HG02571 (cell line): ENCODE data around the gene VEGFA.

ENCODE experiments used
- ATAC-seq: cut with Tn5 transposase; IDR thresholded peaks from one replicate; pipeline ENCODE4 v1.9.1; 2021; ENCODE audit warnings: mild to moderate bottlenecking, moderate library complexity; ENCODE audit not compliant: unreplicated experiment

The VEGFA gene

GRCh38 chr6:43771858-43772680 lies 2.1 kb downstream of the VEGFA start:
- no peak for ATAC-seq

GRCh38 chr6:43772681-43773049 lies 2.7 kb downstream of the VEGFA start:
- no peak for ATAC-seq

DNA sequence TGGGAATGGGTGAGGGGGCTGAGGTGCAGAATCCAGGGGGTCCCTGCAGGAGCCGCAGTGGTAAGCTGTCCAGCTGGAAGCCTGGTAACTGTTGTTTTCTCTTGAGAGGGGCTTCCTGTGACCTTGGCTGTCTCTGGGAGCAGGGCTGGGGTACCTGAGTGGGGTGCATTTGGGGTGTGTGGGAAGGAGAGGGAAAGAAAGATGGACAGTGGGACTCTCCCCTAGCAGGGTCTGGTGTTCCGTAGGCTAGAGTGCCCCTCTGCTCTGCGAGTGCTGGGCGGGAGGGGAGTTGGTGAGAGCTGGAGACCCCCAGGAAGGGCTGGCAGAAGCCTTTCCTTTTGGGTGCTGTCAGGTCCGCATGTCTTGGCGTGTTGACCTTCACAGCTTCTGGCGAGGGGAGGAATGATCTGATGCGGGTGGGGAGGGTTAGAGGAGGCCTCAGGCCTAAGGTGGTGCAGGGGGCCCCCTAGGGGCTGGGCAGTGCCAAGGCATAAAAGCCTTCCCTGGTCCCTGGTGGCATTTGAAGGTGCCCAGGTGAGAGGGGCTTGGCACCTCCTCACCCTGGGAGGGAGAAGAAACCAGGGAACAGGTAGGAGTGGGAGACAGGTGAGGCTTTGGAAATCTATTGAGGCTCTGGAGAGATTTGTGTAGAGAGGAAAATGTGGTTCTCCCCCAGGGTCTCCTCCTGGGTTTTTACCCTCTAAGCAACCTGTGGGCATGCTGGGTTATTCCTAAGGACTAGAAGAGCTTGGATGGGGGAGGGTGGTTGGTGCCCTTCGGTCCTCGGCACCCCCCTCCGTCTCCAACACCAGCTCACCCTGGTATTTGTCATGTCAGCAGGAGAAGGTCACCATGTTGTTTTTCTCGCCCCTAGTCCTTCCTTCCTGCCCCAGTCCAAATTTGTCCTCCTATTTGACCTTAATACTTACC lies 3.3 kb downstream of the VEGFA start:
- no peak for ATAC-seq

- ATAC-seq = no peak
Observed at GRCh38 chr6:43773980-43774775, 4.2 kb downstream of the VEGFA start.

DNA sequence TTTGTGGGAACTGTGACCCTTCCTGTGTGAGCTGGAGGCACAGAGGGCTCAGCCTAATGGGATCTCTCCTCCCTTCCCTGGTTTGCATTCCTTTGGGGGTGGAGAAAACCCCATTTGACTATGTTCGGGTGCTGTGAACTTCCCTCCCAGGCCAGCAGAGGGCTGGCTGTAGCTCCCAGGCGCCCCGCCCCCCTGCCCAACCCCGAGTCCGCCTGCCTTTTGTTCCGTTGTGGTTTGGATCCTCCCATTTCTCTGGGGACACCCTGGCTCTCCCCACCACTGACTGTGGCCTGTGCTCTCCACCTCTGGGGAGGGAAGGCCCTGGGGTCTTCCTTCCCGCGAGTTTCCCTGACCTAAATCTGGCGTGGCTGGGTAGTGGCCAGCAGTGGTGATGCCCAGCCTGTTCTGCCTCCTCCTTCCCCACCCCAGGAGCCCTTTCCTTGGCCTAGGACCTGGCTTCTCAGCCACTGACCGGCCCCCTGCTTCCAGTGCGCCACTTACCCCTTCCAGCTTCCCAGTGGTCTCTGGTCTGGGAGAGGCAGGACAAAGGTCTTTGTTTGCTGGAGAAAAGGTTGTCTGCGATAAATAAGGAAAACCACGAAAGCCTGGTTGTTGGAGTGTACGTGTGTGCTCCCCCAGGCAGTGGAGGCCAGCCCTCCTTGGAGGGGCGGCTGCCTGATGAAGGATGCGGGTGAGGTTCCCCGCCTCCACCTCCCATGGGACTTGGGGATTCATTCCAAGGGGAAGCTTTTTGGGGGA lies 4.9 kb downstream of the VEGFA start:
- no peak for ATAC-seq

GRCh38 chr6:43775535-43775885 lies 5.5 kb downstream of the VEGFA start:
- no peak for ATAC-seq

- ATAC-seq = no peak
Observed at GRCh38 chr6:43776115-43776798, 6.2 kb downstream of the VEGFA start.

- ATAC-seq = no peak
Observed at GRCh38 chr6:43776799-43777776, 7.1 kb downstream of the VEGFA start.

- no peak for ATAC-seq
Observed at GRCh38 chr6:43778131-43778855, 8.3 kb downstream of the VEGFA start.

DNA sequence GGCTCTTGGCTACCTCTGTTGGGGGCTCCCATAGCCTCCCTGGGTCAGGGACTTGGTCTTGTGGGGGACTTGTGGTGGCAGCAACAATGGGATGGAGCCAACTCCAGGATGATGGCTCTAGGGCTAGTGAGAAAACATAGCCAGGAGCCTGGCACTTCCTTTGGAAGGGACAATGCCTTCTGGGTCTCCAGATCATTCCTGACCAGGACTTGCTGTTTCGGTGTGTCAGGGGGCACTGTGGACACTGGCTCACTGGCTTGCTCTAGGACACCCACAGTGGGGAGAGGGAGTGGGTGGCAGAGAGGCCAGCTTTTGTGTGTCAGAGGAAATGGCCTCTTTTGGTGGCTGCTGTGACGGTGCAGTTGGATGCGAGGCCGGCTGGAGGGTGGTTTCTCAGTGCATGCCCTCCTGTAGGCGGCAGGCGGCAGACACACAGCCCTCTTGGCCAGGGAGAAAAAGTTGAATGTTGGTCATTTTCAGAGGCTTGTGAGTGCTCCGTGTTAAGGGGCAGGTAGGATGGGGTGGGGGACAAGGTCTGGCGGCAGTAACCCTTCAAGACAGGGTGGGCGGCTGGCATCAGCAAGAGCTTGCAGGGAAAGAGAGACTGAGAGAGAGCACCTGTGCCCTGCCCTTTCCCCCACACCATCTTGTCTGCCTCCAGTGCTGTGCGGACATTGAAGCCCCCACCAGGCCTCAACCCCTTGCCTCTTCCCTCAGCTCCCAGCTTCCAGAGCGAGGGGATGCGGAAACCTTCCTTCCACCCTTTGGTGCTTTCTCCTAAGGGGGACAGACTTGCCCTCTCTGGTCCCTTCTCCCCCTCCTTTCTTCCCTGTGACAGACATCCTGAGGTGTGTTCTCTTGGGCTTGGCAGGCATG lies 9.2 kb downstream of the VEGFA start:
- no peak for ATAC-seq

DNA sequence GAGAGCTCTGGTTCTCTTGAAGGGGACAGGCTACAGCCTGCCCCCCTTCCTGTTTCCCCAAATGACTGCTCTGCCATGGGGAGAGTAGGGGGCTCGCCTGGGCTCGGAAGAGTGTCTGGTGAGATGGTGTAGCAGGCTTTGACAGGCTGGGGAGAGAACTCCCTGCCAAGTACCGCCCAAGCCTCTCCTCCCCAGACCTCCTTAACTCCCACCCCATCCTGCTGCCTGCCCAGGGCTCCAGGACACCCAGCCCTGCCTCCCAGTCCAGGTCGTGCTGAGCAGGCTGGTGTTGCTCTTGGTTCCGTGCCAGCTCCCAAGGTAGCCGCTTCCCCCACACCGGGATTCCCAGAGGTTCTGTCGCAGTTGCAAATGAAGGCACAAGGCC lies 9.8 kb downstream of the VEGFA start:
- ATAC-seq = no peak

DNA sequence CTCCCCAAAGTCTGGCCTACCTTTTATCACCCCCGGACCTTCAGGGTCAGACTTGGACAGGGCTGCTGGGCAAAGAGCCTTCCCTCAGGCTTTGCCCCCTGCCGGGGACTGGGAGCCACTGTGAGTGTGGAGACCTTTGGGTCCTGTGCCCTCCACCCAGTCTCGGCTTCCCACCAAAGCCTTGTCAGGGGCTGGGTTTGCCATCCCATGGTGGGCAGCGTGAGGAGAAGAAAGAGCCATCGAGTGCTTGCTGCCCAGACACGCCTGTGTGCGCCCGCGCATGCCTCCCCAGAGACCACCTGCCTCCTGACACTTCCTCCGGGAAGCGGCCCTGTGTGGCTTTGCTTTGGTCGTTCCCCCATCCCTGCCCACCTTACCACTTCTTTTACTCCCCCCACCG lies 10.3 kb downstream of the VEGFA start:
- no peak for ATAC-seq

GRCh38 chr6:43780941-43781928 lies 11.2 kb downstream of the VEGFA start:
- no peak for ATAC-seq

DNA sequence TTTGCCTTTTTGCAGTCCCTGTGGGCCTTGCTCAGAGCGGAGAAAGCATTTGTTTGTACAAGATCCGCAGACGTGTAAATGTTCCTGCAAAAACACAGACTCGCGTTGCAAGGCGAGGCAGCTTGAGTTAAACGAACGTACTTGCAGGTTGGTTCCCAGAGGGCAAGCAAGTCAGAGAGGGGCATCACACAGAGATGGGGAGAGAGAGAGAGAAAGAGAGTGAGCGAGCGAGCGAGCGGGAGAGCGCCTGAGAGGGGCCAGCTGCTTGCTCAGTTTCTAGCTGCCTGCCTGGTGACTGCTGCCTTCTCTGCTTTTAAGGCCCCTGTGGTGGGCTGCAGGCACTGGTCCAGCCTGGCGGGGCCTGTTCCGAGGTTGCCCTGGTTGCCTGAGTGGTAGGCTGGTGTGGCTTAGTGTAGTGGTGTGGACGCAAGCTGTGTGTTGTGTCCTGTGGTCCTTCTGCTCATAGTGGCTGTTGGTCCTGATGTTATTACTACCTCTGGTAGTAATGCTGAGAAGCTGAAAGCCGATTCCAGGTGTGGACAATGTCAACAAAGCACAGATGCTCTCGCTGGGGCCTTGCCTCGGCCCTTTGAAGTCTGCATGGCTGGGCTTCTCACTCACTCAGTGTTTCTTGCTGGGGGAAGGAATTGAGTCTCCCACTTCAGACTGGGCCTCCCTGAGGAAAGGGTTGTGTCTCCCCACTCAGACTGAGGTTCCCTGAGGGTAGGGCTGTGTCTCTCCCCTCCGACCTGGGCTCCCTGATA lies 12.1 kb downstream of the VEGFA start:
- no peak for ATAC-seq

DNA sequence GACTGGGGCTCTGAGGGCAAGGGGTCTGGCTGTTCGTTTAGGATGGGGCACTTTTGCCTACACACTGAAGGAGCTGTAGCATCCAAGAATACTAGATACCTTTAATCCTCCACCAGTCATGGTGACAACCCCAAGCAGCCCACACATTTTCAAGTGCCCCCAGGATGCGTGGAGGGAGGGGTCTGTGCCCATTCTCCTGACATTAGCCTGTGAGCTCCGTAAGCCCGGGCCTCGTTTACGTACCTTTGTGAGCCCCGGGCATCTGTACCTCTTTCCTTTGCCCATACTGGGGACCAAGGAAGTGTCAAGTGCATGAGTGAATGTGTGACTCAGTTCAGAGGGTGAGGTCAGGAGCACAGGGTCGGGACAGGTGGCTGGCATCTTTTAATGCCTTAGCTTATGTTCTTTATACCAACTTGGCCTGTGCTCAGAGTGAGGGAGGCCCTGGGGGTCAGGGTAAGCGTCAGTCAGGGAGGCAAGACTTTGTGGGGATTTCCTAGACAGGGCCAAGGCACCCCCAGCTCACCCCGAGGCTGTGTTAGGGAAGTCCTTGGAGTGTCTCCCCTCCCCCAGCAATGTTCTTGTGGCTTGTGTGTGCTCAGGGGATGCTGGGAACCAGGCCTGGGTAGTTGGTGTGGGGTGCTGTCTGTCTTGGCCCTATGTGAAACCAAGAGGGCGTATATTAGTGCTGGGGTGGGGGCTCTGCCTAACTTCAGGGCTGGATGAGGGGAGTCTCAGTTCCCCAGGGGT lies 12.9 kb downstream of the VEGFA start:
- no peak for ATAC-seq
